ENCODE measurements around the gene TMEM184A. TPM values are rescaled to one million over a fixed set of nuclear protein-coding genes. Genes with fewer than 3 reads are reported as not detected.

The TMEM184A gene
- total RNA-seq, 4 donors from 2014 or later = 55.0 to 234 (median 112) TPM

- no peaks in the 10 kb centered on the region for H3K27me3 ChIP-seq
- no peaks in the 10 kb centered on the region for H3K9me3 ChIP-seq
- H3K4me3 ChIP-seq = no peak overlapping the region
- H3K4me1 ChIP-seq = peaks cover 19% of the 10 kb centered on the region
- no peak overlapping the region for H3K27ac ChIP-seq
- H3K36me3 ChIP-seq = peaks cover 14% of the 10 kb centered on the region
- WGBS = 63% methylated on average over 13 of the region's 17 CpGs
- TF ChIP-seq POLR2AphosphoS5 (IDR thresholded peaks at IDR 0.05) (no peak), POLR2A (IDR thresholded peaks at IDR 0.05) (no peak), CTCF (IDR thresholded peaks at IDR 0.05) (no peak), EP300 (IDR thresholded peaks at IDR 0.05) (no peak)
- DNase-seq (ENCODE audit: low spot score in 2 of 2) = no peak
Observed at GRCh38 chr7:1548438-1548831, 7.6 kb downstream of the TMEM184A start.

DNA sequence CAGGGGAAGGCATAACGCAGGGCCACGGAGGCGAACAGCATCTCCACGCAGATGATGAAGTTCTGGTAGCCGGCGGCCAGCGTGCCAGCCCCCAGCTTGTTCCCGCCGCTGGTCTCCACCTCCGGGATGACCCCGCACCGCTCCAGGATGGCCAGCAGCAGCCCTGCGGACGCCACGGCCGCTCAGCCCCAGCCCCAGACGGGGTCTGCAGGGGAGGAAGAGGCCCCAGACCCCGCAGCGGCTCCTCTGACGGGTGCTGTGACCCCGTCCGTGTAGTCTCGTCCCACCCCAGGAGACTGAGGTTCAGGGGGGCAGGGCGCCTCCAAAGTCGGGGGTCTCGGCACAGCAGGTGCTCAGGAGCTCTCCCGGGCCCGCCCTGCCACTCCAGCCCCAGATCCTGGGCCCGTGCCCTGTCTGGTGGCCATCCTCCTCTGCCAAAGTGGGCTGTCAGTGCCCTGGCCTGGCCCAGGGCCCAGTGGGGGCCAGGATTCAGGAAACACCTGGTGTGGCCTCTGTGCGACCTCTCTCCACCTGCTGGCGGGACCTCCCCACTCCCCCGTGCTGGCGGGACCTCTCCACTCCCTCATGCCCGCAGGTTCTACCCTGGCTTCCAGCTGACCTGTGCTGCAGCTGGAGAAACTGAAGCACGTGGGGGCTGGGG, 8.1 kb downstream of the TMEM184A start:
- TF ChIP-seq EP300 (IDR thresholded peaks at IDR 0.05) (no peak), POLR2A (IDR thresholded peaks at IDR 0.05) (no peak), CTCF (IDR thresholded peaks at IDR 0.05) (no peak), POLR2AphosphoS5 (IDR thresholded peaks at IDR 0.05) (no peak)
- Histone ChIP-seq H3K27me3 (no peaks in the 10 kb centered on the region), H3K4me1 (peaks cover 21% of the 10 kb centered on the region), H3K27ac (no peak overlapping the region), H3K4me3 (no peak overlapping the region), H3K36me3 (peaks cover 15% of the 10 kb centered on the region), H3K9me3 (no peaks in the 10 kb centered on the region)
- DNase-seq (ENCODE audit: low spot score in 2 of 2) = no peak
- 86% methylated on average over 27 of the region's 35 CpGs for WGBS

DNA sequence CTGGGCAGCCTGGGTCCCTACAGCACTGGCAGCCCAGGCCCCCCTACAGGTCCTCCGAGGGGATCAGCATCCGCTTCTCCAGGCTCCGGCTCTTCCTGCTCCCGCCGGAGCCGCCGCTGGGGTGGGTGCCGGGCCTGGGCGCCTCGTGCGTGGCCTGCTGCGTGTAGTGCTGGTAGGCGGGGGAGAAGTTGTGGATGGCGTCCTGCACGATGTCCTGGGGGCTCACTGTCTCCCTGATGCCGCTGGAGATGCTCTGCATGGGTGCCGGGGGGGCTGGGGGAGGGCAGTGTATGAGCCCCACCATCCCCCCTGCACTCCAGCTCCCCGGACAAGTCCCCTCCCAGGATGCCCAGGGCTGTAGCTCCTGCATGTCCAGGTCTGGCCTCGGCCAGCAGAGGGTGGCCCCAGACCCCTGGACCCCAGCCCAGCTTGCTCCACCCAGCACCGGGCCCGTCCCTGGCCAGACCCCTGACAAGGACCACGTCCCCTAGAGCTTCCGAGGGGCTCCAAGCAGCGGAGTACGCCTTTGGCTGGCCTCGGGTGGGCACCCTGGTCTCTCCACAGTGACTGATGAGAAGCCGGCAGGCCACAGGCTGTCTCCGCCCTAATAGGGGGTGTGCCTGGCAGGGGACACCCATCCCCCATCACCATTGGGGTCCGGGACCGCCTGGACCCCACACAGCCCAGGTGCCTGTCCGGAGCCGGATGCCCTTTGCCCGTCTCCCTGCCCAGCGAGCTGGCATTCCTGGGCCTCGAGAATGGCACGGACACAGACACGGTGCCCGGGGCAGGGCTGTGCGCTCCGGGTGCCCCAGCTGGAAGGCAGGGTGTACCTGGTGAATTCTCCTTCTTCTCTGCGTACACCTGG, 8.9 kb downstream of the TMEM184A start:
- H3K4me3 ChIP-seq = no peak overlapping the region
- DNase-seq (ENCODE audit: low spot score in 2 of 2) = no peak
- H3K4me1 ChIP-seq = peaks cover 21% of the 10 kb centered on the region
- no peaks in the 10 kb centered on the region for H3K27me3 ChIP-seq
- no peak overlapping the region for H3K27ac ChIP-seq
- H3K9me3 ChIP-seq = no peaks in the 10 kb centered on the region
- peaks cover 22% of the 10 kb centered on the region for H3K36me3 ChIP-seq
- 86% methylated on average over 8 of the region's 41 CpGs for WGBS
- no peak for TF ChIP-seq POLR2AphosphoS5 (IDR thresholded peaks at IDR 0.05)
- TF ChIP-seq CTCF (IDR thresholded peaks at IDR 0.05) = no peak
- TF ChIP-seq POLR2A (IDR thresholded peaks at IDR 0.05) = no peak
- TF ChIP-seq EP300 (IDR thresholded peaks at IDR 0.05) = no peak

- no peak for DNase-seq (ENCODE audit: low spot score in 2 of 2)
- TF ChIP-seq POLR2AphosphoS5 (IDR thresholded peaks at IDR 0.05) = no peak
- no peak for TF ChIP-seq EP300 (IDR thresholded peaks at IDR 0.05)
- TF ChIP-seq POLR2A (IDR thresholded peaks at IDR 0.05) = no peak
- TF ChIP-seq CTCF (IDR thresholded peaks at IDR 0.05) = no peak
- peaks cover 30% of the 10 kb centered on the region for H3K36me3 ChIP-seq
- 62% methylated on average over 19 of the region's 28 CpGs for WGBS
- no peak overlapping the region for H3K4me3 ChIP-seq
- H3K27ac ChIP-seq = no peak overlapping the region
- no peaks in the 10 kb centered on the region for H3K27me3 ChIP-seq
- no peaks in the 10 kb centered on the region for H3K9me3 ChIP-seq
- peaks cover 21% of the 10 kb centered on the region for H3K4me1 ChIP-seq
Observed at GRCh38 chr7:1546274-1546908, 9.6 kb downstream of the TMEM184A start.
